IMR-90 (cell line): ENCODE measurements around the gene GARNL3. TPM values are rescaled to one million over a fixed set of nuclear protein-coding genes. Genes with fewer than 3 reads are reported as not detected.

Source experiments
- NFE2L2 ChIP-seq: fragments of 150-350 bp; IDR thresholded peaks from 2 replicates; pipeline ENCODE4 v1.6.1; 2016; ENCODE audit warnings: low read depth, mild to moderate bottlenecking, low read length
- USF2 ChIP-seq: fragments of 150-350 bp; IDR thresholded peaks from 2 replicates; pipeline ENCODE4 v1.6.1; 2017; ENCODE audit warnings: mild to moderate bottlenecking, antibody characterized with exemption, low read length, low read depth
- polyA plus RNA-seq, 3 experiments: library from polyadenylated mRNA; depleted of rRNA; stranded (reverse); fragments of >200 nt; gene quantifications; 2 replicates each; pipeline ENCODE4 v1.2.3, GENCODE V29; 2012; ENCODE audit warnings: low replicate concordance in 1 of 3
- total RNA-seq: library from RNA; depleted of rRNA; stranded (reverse); fragments of >200 nt; gene quantifications from 2 replicates; pipeline ENCODE4 v1.2.3, GENCODE V29; 2012

GARNL3 gene
- total and polyA plus RNA-seq, 2 of the 4 experiments (the other 2 are of a cell fraction), result 1.9 to 5.0 TPM

- TF ChIP-seq USF2 (no peak), NFE2L2 (no peak)
Measured at GRCh38 chr9:127224883-127225739, 39.5 kb upstream of the GARNL3 start (continued).
